CD4-positive, alpha-beta T cell (primary cell): Measurements from ENCODE around the gene PSME3IP1. TPM values are rescaled to one million over a fixed set of nuclear protein-coding genes. Genes with fewer than 3 reads are reported as not detected.

ENCODE experiments used
- ATAC-seq: fragments of 200-7000 bp; cut with Tn5 transposase; one replicate; pipeline ENCODE4 v1.10.0; 2022; ENCODE audit warnings: mild to moderate bottlenecking; ENCODE audit not compliant: poor library complexity
- CTCF ChIA-PET: fragments of 350-600 bp; sonication (Branson Sonifier 250); formaldehyde crosslinking; loops from one replicate; lab custom pipeline; 2021; ENCODE audit warnings: antibody characterized with exemption, inconsistent platforms; lab: Charles Lee
- POLR2A ChIA-PET: fragments of 350-600 bp; sonication (Branson Sonifier 250); formaldehyde crosslinking; loops from one replicate; lab custom pipeline; 2021; ENCODE audit warnings: antibody characterized with exemption, inconsistent platforms; lab: Charles Lee
- DNase-seq, 14 experiments: peaks; one replicate each; pipeline ENCODE4 v3.0.0-alpha.2; 2013 to 2020; ENCODE audit warnings: mixed read lengths in 2 of 14
- H3K27ac ChIP-seq, 2 donors: one replicate each; pipeline versions ENCODE4 v1.5.1 to v1.7.0; 2013; ENCODE audit warnings: low read length in 2 of 2, low read depth in 1 of 2, mild to moderate bottlenecking in 1 of 2
- H3K27me3 ChIP-seq, 2 experiments: 1 replicate in 1 of 2; 2 replicates in 1 of 2; pipeline versions ENCODE4 v1.6.1 to v1.7.0; 2013; ENCODE audit warnings: low read length in 2 of 2, control low read depth in 1 of 2, mild to moderate bottlenecking in 1 of 2, moderate library complexity in 1 of 2; ENCODE audit not compliant: insufficient read depth in 2 of 2, control insufficient read depth in 1 of 2
- H3K36me3 ChIP-seq: one replicate; pipeline ENCODE4 v1.6.1; 2013; ENCODE audit warnings: low read length, control low read depth; ENCODE audit not compliant: insufficient read depth
- H3K4me1 ChIP-seq: one replicate; pipeline ENCODE4 v1.6.1; 2013; ENCODE audit warnings: low read length, control low read depth; ENCODE audit not compliant: insufficient read depth
- H3K4me3 ChIP-seq: one replicate; pipeline ENCODE4 v1.5.1; 2013; ENCODE audit warnings: mild to moderate bottlenecking, low read length, moderate library complexity
- H3K9me3 ChIP-seq, 2 experiments: 1 replicate in 1 of 2; 2 replicates in 1 of 2; pipeline versions ENCODE4 v1.6.1 to v1.7.0; 2013; ENCODE audit warnings: low read length in 2 of 2, mild to moderate bottlenecking in 2 of 2, control low read depth in 1 of 2, moderate library complexity in 1 of 2; ENCODE audit not compliant: control insufficient read depth in 1 of 2, insufficient read depth in 1 of 2
- H3K27ac Mint-ChIP-seq: one replicate; pipeline ENCODE4 v1.8.0; 2020; ENCODE audit warnings: mixed read lengths
- H3K27me3 Mint-ChIP-seq: one replicate; pipeline ENCODE4 v1.8.0; 2021; ENCODE audit warnings: mixed read lengths
- H3K36me3 Mint-ChIP-seq: one replicate; pipeline ENCODE4 v1.8.0; 2021; ENCODE audit warnings: low read depth, mixed read lengths
- H3K4me1 Mint-ChIP-seq: one replicate; pipeline ENCODE4 v1.8.0; 2021; ENCODE audit warnings: low read depth, mixed read lengths
- H3K4me3 Mint-ChIP-seq: one replicate; pipeline ENCODE4 v1.8.0; 2020; ENCODE audit warnings: mild to moderate bottlenecking, mixed read lengths
- H3K9me3 Mint-ChIP-seq: one replicate; pipeline ENCODE4 v1.8.0; 2020; ENCODE audit warnings: mixed read lengths
- CTCF ChIP-seq: fragments of 200-600 bp; IDR thresholded peaks from one replicate; pipeline ENCODE4 v1.8.0; 2022; ENCODE audit warnings: antibody characterized with exemption, mild to moderate bottlenecking
- intact Hi-C, 2 experiments: fragments of 100-400 bp; cut with DNase I in 1 of 2; cut with micrococcal nuclease in 1 of 2; formaldehyde crosslinking; loops; one replicate each; pipeline versions ENCODE4 v1.15.1 to v1.9.0; 2023 to 2025; cut with DNase I, micrococcal nuclease
- total RNA-seq, 174 experiments: library from RNA in 2 of 174; stranded (reverse) in 2 of 174; gene quantifications; one replicate each; pipeline ENCODE4 v1.2.3 and lab custom pipeline; 2021 to 2026

PSME3IP1 gene
- total RNA-seq, 2 experiments from 2014 or later, result 77.1 to 77.9 TPM

GRCh38 chr16:57169327-57169726 is 16.5 kb downstream of the PSME3IP1 start:
- Histone ChIP-seq H3K27ac (no peak overlapping the region), H3K27me3 (no peaks in the 10 kb centered on the region), H3K4me1 (peaks cover 5% of the 10 kb centered on the region), H3K9me3 (no peaks in the 10 kb centered on the region), H3K4me3 (no peak overlapping the region), H3K36me3 (peaks cover 78% of the 10 kb centered on the region)
- no peaks in the 10 kb centered on the region for H3K9me3 Mint-ChIP-seq
- TF ChIP-seq CTCF, result no peak
- peaks cover 87% of the 10 kb centered on the region for H3K36me3 Mint-ChIP-seq
- no peak overlapping the region for H3K27ac Mint-ChIP-seq
- H3K4me3 Mint-ChIP-seq, result no peak overlapping the region
- no peak for ATAC-seq
- POLR2A ChIA-PET, result no interaction called here
- no peaks in the 10 kb centered on the region for H3K27me3 Mint-ChIP-seq
- intact Hi-C loops, result loop anchor here (2.0 to 5.0 kb wide), 2 partner anchors 77 to 302 kb away; partner anchors contain the start of genes CPNE2 (in 1 of the 2) and SLC12A3 (in 1 of the 2)
- CTCF ChIA-PET, result interaction anchor here (0.6 to 1.1 kb wide), 2 partner anchors 85 to 839 kb away, joined by 3 read pairs; no protein-coding TSS in a partner anchor
- peaks cover 27% of the 10 kb centered on the region for H3K4me1 Mint-ChIP-seq
- no peak for DNase-seq

- Histone ChIP-seq H3K36me3 (peaks cover 82% of the 10 kb centered on the region), H3K27ac (no peak overlapping the region), H3K4me3 (no peak overlapping the region), H3K4me1 (peaks cover 5% of the 10 kb centered on the region), H3K9me3 (no peaks in the 10 kb centered on the region), H3K27me3 (no peaks in the 10 kb centered on the region)
- Mint-ChIP-seq H3K9me3 (no peaks in the 10 kb centered on the region), H3K27me3 (no peaks in the 10 kb centered on the region), H3K27ac (no peak overlapping the region), H3K36me3 (peaks cover 89% of the 10 kb centered on the region), H3K4me3 (no peak overlapping the region), H3K4me1 (peaks cover 27% of the 10 kb centered on the region)
- CTCF ChIA-PET, result interaction anchor here (0.7 to 2.2 kb wide), 5 partner anchors 39 to 204 kb away, joined by 3 to 11 read pairs (median 6); partner anchors contain the start of gene CPNE2
- peak in 4 of 14 experiments; percentile 24 to 84 (median 80) for DNase-seq
- POLR2A ChIA-PET, result interaction anchor here (1.0 to 1.9 kb wide), 2 partner anchors 75 to 84 kb away, joined by 4 to 5 read pairs; partner anchors contain the start of gene CPNE2
- ATAC-seq, result peak; percentile 98
- peak; percentile 75 for TF ChIP-seq CTCF
- intact Hi-C loops, result loop anchor here (1.0 to 5.0 kb wide), 5 partner anchors 75 to 301 kb away; partner anchors contain the start of genes CPNE2 (in 2 of the 2) and SLC12A3 (in 1 of the 2)
Measured at GRCh38 chr16:57167953-57168352, 17.9 kb downstream of the PSME3IP1 start.

DNA sequence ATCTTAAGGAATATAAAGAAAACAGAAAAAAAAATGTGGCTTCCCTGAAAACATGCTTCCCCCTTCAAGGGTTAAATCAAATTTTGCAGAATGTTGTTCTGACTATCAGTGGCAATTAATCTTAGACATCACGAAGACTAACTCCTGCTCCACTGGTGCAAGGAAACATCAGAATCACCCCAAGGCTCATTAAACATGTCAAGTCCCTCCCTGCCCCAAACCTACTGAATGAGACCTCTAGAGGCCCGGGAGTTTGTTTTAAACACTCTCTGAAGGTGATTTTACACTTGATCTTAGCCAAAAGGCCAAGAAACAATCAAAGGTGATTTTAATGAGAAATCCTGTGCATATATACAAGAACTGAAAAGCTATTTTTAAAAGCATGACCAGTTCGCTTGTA is 18.3 kb downstream of the PSME3IP1 start:
- peaks cover 27% of the 10 kb centered on the region for H3K4me1 Mint-ChIP-seq
- POLR2A ChIA-PET, result interaction anchor here (1.0 to 1.9 kb wide), 2 partner anchors 75 to 84 kb away, joined by 4 to 5 read pairs; partner anchors contain the start of gene CPNE2
- no peak overlapping the region for H3K4me3 Mint-ChIP-seq
- DNase-seq, result no peak
- H3K4me3 ChIP-seq, result no peak overlapping the region
- no peaks in the 10 kb centered on the region for H3K27me3 Mint-ChIP-seq
- peaks cover 81% of the 10 kb centered on the region for H3K36me3 ChIP-seq
- no peaks in the 10 kb centered on the region for H3K9me3 Mint-ChIP-seq
- intact Hi-C loops, result loop anchor here in 1 of 2 experiments (5.0 kb wide), 1 partner anchor 300 kb away; the partner anchor contains the start of gene SLC12A3
- no peaks in the 10 kb centered on the region for H3K27me3 ChIP-seq
- no peak overlapping the region for H3K27ac Mint-ChIP-seq
- H3K36me3 Mint-ChIP-seq, result peaks cover 89% of the 10 kb centered on the region
- ATAC-seq, result no peak
- CTCF ChIA-PET, result interaction anchor here (0.7 to 2.2 kb wide), 5 partner anchors 39 to 204 kb away, joined by 3 to 11 read pairs (median 6); partner anchors contain the start of gene CPNE2
- no peak overlapping the region for H3K27ac ChIP-seq
- H3K4me1 ChIP-seq, result peaks cover 5% of the 10 kb centered on the region
- no peak for TF ChIP-seq CTCF
- no peaks in the 10 kb centered on the region for H3K9me3 ChIP-seq
